Measurements from ENCODE around the gene KANSL3.

DNA sequence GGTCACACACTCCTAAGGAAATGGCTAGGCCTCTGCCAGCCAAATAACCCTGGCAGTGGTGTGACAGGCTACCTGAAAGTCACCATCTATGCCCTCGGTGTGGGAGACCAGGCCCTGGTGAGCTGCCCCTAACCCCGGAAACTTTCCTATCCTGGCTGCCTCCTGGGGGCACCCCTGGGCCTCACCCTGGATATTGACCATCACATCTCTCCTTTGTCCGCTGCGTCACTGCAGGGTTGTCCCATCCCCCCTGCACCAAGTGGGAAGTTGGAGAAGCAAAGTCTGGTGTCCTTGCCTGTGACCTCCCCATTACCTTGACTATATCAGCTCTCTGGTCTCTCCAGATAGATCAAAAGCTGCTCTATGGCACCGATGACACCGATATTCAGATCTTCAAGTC lies 23.2 kb upstream of the KANSL3 start:
- no peak for TF ChIP-seq EP300 (IDR thresholded peaks at IDR 0.05)
- no peak for TF ChIP-seq POLR2AphosphoS5 (IDR thresholded peaks at IDR 0.05)
